HepG2 (cell line): ENCODE measurements around the gene CERT1. TPM values are rescaled to one million over a fixed set of nuclear protein-coding genes. Genes with fewer than 3 reads are reported as not detected.

Source experiments
- ATAC-seq: fragments of 200-7000 bp; cut with Tn5 transposase; 3 replicates; pipeline ENCODE4 v1.9.1; 2020; ENCODE audit warnings: mild to moderate bottlenecking, moderate library complexity
- BruUV-seq: library from RNA; stranded (reverse); fragments of 400-500 nt; replicated peaks from 2 replicates; lab custom pipeline; 2021; lab: Mats Ljungman, UMichigan
- CTCF ChIA-PET: fragments of 300-600 bp; formaldehyde crosslinking; extraction: SDS; loops from one replicate; lab custom pipeline; 2021; ENCODE audit warnings: low total read pairs, inconsistent platforms, low intra/inter-chr PET ratio; lab: Yijun Ruan, JAX
- POLR2A ChIA-PET: fragments of 350-600 bp; sonication (Branson Sonifier 250); formaldehyde crosslinking; loops from one replicate; lab custom pipeline; 2020; ENCODE audit warnings: antibody characterized with exemption, inconsistent platforms; lab: Yijun Ruan, JAX
- DNase-seq: peaks from one replicate; pipeline ENCODE4 v3.0.0-alpha.2; 2015; ENCODE audit warnings: low spot score
- FAIRE-seq: peaks from 3 replicates; lab custom pipeline; 2011; peaks lifted over from hg19 to GRCh38; lab: Jason Lieb, UNC
- H2AFZ ChIP-seq: one replicate; pipeline ENCODE4 v1.6.1; 2011; ENCODE audit warnings: low read length, inconsistent platforms
- H3K27ac ChIP-seq: fragments of 300-600 bp; 3 replicates; pipeline ENCODE4 v1.8.0; 2011; ENCODE audit warnings: mixed run types, mild to moderate bottlenecking, mixed read lengths, low read length, inconsistent platforms; ENCODE audit not compliant: insufficient read depth; ENCODE audit errors: extremely low read length
- H3K27me3 ChIP-seq, 2 experiments: fragments of 200-600 bp in 1 of 2; 2 replicates in 1 of 2; 3 replicates in 1 of 2; pipeline versions ENCODE4 v1.6.0 to v1.8.0; 2011; ENCODE audit warnings: low read length in 2 of 2, mild to moderate bottlenecking in 2 of 2, moderate library complexity in 2 of 2, inconsistent platforms in 1 of 2; ENCODE audit not compliant: insufficient read depth in 2 of 2, control insufficient read depth in 1 of 2
- H3K36me3 ChIP-seq, 2 experiments: fragments of 200-600 bp in 1 of 2; replicated peaks in 1 of 2; 2 replicates in 1 of 2; 3 replicates in 1 of 2; pipeline versions ENCODE4 v1.5.1 to v1.8.0; 2011; ENCODE audit warnings: low read length in 2 of 2, inconsistent platforms in 1 of 2; ENCODE audit not compliant: insufficient read depth in 2 of 2, control insufficient read depth in 1 of 2
- H3K4me1 ChIP-seq: 2 replicates; pipeline ENCODE4 v1.5.1; 2012; ENCODE audit warnings: low read length, inconsistent platforms; ENCODE audit not compliant: insufficient read depth
- H3K4me2 ChIP-seq: 2 replicates; pipeline ENCODE4 v1.6.0; 2011; ENCODE audit warnings: low read depth, low read length, inconsistent platforms
- H3K4me3 ChIP-seq, 3 experiments: fragments of 200-600 bp in 1 of 3; sonication (generic), shearing (Covaris generic) in 1 of 3; replicated peaks in 1 of 3; 2 replicates each; pipeline ENCODE4 v1.5.1; 2011 to 2016; ENCODE audit warnings: low read length in 3 of 3, inconsistent platforms in 2 of 3, low read depth in 2 of 3, mild to moderate bottlenecking in 2 of 3, control low read depth in 1 of 3, mixed read lengths in 1 of 3; ENCODE audit not compliant: insufficient read depth in 1 of 3
- H3K79me2 ChIP-seq: one replicate; pipeline ENCODE4 v1.6.1; 2011; ENCODE audit warnings: low read length, inconsistent platforms; ENCODE audit not compliant: insufficient read depth
- H3K9ac ChIP-seq: 2 replicates; pipeline ENCODE4 v1.6.0; 2011; ENCODE audit warnings: mild to moderate bottlenecking, low read depth, low read length, inconsistent platforms; ENCODE audit not compliant: insufficient read depth
- H3K9me3 ChIP-seq: 2 replicates; pipeline ENCODE4 v1.5.1; 2012; ENCODE audit warnings: mild to moderate bottlenecking, low read length
- H4K20me1 ChIP-seq: 2 replicates; pipeline ENCODE4 v1.6.0; 2011; ENCODE audit warnings: inconsistent platforms, mild to moderate bottlenecking, low read length, moderate library complexity; ENCODE audit not compliant: insufficient read depth
- ARNTL ChIP-seq: sonication (generic); formaldehyde crosslinking; IDR thresholded peaks from 2 replicates; pipeline ENCODE4 v1.4.0; 2020; ENCODE audit warnings: mild to moderate bottlenecking, missing genetic modification reagents
- BCL6 ChIP-seq: IDR thresholded peaks from 2 replicates; pipeline ENCODE4 v1.6.1; 2016; ENCODE audit warnings: missing genetic modification reagents, missing compliant biosample characterization
- CENPX ChIP-seq: sonication (generic); formaldehyde crosslinking; IDR thresholded peaks from 2 replicates; pipeline ENCODE4 v1.9.0; 2021; ENCODE audit warnings: mild to moderate bottlenecking, missing genetic modification reagents, moderate library complexity
- HMGXB3 ChIP-seq: sonication (generic); formaldehyde crosslinking; IDR thresholded peaks from 2 replicates; pipeline ENCODE4 v1.4.0; 2020; ENCODE audit warnings: missing genetic modification reagents, borderline replicate concordance
- HNRNPL ChIP-seq: fragments of 200-400 bp; formaldehyde crosslinking; IDR thresholded peaks from 2 replicates; pipeline ENCODE4 v1.6.1; 2017; ENCODE audit warnings: mild to moderate bottlenecking, low read depth, low read length
- IRF1 ChIP-seq: sonication (generic); formaldehyde crosslinking; IDR thresholded peaks from 2 replicates; pipeline ENCODE4 v1.4.0; 2020; ENCODE audit warnings: low read depth, mild to moderate bottlenecking, missing genetic modification reagents
- KDM5B ChIP-seq: sonication (generic); formaldehyde crosslinking; IDR thresholded peaks from 2 replicates; pipeline ENCODE4 v1.4.0; 2020; ENCODE audit warnings: missing genetic modification reagents, mild to moderate bottlenecking, borderline replicate concordance
- KLF16 ChIP-seq, 2 experiments: sonication (generic) in 1 of 2; formaldehyde crosslinking in 1 of 2; IDR thresholded peaks; 2 replicates each; pipeline versions ENCODE4 v1.6.1 to v1.8.0; 2016 to 2023; ENCODE audit warnings: missing genetic modification reagents in 2 of 2, missing compliant biosample characterization in 1 of 2
- MAFK ChIP-seq, 2 experiments: IDR thresholded peaks in 1 of 2; conservative IDR thresholded peaks in 1 of 2; 2 replicates each; pipeline ENCODE4 v1.6.1; 2011; ENCODE audit warnings: improper control_type of control experiment in 2 of 2, low read length in 2 of 2
- TEAD2 ChIP-seq: sonication (generic); formaldehyde crosslinking; IDR thresholded peaks from 2 replicates; pipeline ENCODE4 v1.9.0; 2021; ENCODE audit warnings: missing genetic modification reagents
- ZNF121 ChIP-seq: sonication (generic); formaldehyde crosslinking; IDR thresholded peaks from 2 replicates; pipeline ENCODE4 v1.5.0; 2020; ENCODE audit warnings: mild to moderate bottlenecking, missing genetic modification reagents
- ZNF576 ChIP-seq: sonication (generic); formaldehyde crosslinking; IDR thresholded peaks from 2 replicates; pipeline ENCODE4 v1.4.0; 2020; ENCODE audit warnings: mild to moderate bottlenecking, missing genetic modification reagents
- ZNF639 ChIP-seq: conservative IDR thresholded peaks from 2 replicates; pipeline ENCODE4 v1.6.1; 2018; ENCODE audit warnings: missing genetic modification reagents
- ZNF768 ChIP-seq: sonication (generic); formaldehyde crosslinking; IDR thresholded peaks from 2 replicates; pipeline ENCODE4 v1.4.0; 2020; ENCODE audit warnings: missing genetic modification reagents
- ZNF776 ChIP-seq: sonication (generic); formaldehyde crosslinking; IDR thresholded peaks from 2 replicates; pipeline ENCODE4 v1.4.0; 2020; ENCODE audit warnings: mild to moderate bottlenecking, missing genetic modification reagents
- WGBS: methylation state at CpG from one replicate; pipeline ENCODE4 v1.1.6; 2017; ENCODE audit warnings: low lambda C conversion rate; 5-methylcytosine and 5-hydroxymethylcytosine counted together
- in situ Hi-C: cut with HindIII; loops from 2 replicates; pipeline ENCODE4 v1.10.0; 2017; ENCODE audit warnings: low pct_unique_long_range_greater_than_20kb; ENCODE audit not compliant: extremely low pct_ligation_motif_present
- intact Hi-C: fragments of 100-400 bp; cut with micrococcal nuclease; formaldehyde crosslinking; loops from one replicate; pipeline ENCODE4 v1.10.0; 2022; ENCODE audit not compliant: unreplicated experiment
- polyA plus RNA-seq, 8 experiments: library from polyadenylated mRNA; depleted of rRNA in 3 of 8; stranded (reverse) in 7 of 8; unstranded in 1 of 8; fragments of >200 nt; fragmentation: Illumina TruSeq in 4 of 8; extraction: Trizol in 4 of 8; gene quantifications; 2 replicates each; pipeline versions ENCODE4 v1.2.1 to v1.2.3, GENCODE V29; 2011 to 2016; ENCODE audit warnings: low read depth in 4 of 8, missing spikeins in 1 of 8, mixed read lengths in 1 of 8; ENCODE audit not compliant: insufficient read depth in 1 of 8
- total RNA-seq, 5 experiments: library from RNA; depleted of rRNA; stranded (reverse); fragments of >200 nt; fragmentation: Illumina TruSeq; extraction: Trizol; gene quantifications; 2 replicates each; pipeline ENCODE4 v1.2.3, GENCODE V29; 2016; ENCODE audit warnings: low read depth in 1 of 5

CERT1 gene
- total and polyA plus RNA-seq, 2 of the 13 experiments (the other 11 are each of a cell fraction or from before 2014, with no cell fraction given) = 8.2 to 12.7 TPM

GRCh38 chr5:75550597-75550996, 39.2 kb upstream of the CERT1 start:
- in situ Hi-C loops (no loop called here), intact Hi-C loops (no loop called here)
- no peaks in the 10 kb centered on the region for H3K4me1 ChIP-seq
- ATAC-seq (no peak), FAIRE-seq (no peak), DNase-seq (no peak)
- WGBS = 100% methylated on average over 1 of the region's 1 CpG
- CTCF ChIA-PET = no interaction called here
- BruUV-seq = no TSS peak
- H3K4me2 ChIP-seq = no peak overlapping the region
- TF ChIP-seq BCL6 (no peak), KDM5B (no peak), CENPX (no peak), HMGXB3 (CRISPR knock-in tag) (no peak), ARNTL (CRISPR knock-in tag) (no peak), MAFK (conservative IDR thresholded peaks at IDR 0.05 in 1 of 2, IDR thresholded peaks at IDR 0.05 in 1 of 2; ENCODE audit: low read length in 2 of 2) (no peak), ZNF121 (no peak), KLF16 (CRISPR knock-in tag; IDR thresholded peaks at IDR 0.05) (no peak), ZNF639 (no peak), ZNF776 (CRISPR knock-in tag) (no peak), IRF1 (CRISPR knock-in tag) (no peak), TEAD2 (CRISPR knock-in tag) (no peak), ZNF768 (no peak), HNRNPL (no peak), ZNF576 (CRISPR knock-in tag) (no peak)
- no peak overlapping the region for H3K4me3 ChIP-seq
- no peaks in the 10 kb centered on the region for H3K9me3 ChIP-seq
- POLR2A ChIA-PET = no interaction called here
- H3K9ac ChIP-seq = no peak overlapping the region
- H3K27me3 ChIP-seq = no peaks in the 10 kb centered on the region; a peak in 1 of 5 replicates
- no peaks in the 10 kb centered on the region for H4K20me1 ChIP-seq
- no peak overlapping the region for H2AFZ ChIP-seq
- no peaks in the 10 kb centered on the region for H3K79me2 ChIP-seq
- no peak overlapping the region for H3K27ac ChIP-seq
- H3K36me3 ChIP-seq = peaks cover 3 to 13% of the 10 kb centered on the region in 2 experiments; a peak in 3 of 5 replicates
